Measurements from ENCODE around the gene PROC.

GRCh38 chr2:127423478-127423843, 5.2 kb downstream of the PROC start:
- TF ChIP-seq CTCF (IDR thresholded peaks at IDR 0.05; ENCODE audit: insufficient read depth, low read depth, low read length) = no peak
- no peak for TF ChIP-seq EZH2 (IDR thresholded peaks at IDR 0.05; ENCODE audit: insufficient read depth, low read length)

All from astrocyte (in vitro differentiated cells and primary cell).